Right lobe of liver (tissue), 4 donors: ENCODE measurements around the gene NBPF12.
"Not testable (repeated sequence)": the region's sequence is repeated elsewhere in the genome, so short reads cannot be mapped to it uniquely, and the experiment has no call there.

Source experiments
- POLR2A ChIP-seq: fragments of 450-650 bp; IDR thresholded peaks from one replicate; pipeline ENCODE4 v1.6.1; 2017; ENCODE audit warnings: antibody characterized with exemption, mild to moderate bottlenecking
- TF ChIP-seq, protein P1 (sequence below), 4 donors: fragments of 200-600 bp in 3 of 4; fragments of 450-650 bp in 1 of 4; IDR thresholded peaks; one replicate each; pipeline versions ENCODE4 v1.5.1 to v1.8.0; 2016 to 2022; ENCODE audit warnings: antibody characterized with exemption in 4 of 4, mild to moderate bottlenecking in 2 of 4
- donor health status: DM: no; HTN: no; CAD: no.
- donor health status: DM: no; HTN: no; CAD: no.
- donor health status: DM: no; HTN: yes; CAD: no.

GRCh38 chr1:146926413-146926812 lies 11.7 kb upstream of the NBPF12 start:
- TF ChIP-seq, protein P1, sequence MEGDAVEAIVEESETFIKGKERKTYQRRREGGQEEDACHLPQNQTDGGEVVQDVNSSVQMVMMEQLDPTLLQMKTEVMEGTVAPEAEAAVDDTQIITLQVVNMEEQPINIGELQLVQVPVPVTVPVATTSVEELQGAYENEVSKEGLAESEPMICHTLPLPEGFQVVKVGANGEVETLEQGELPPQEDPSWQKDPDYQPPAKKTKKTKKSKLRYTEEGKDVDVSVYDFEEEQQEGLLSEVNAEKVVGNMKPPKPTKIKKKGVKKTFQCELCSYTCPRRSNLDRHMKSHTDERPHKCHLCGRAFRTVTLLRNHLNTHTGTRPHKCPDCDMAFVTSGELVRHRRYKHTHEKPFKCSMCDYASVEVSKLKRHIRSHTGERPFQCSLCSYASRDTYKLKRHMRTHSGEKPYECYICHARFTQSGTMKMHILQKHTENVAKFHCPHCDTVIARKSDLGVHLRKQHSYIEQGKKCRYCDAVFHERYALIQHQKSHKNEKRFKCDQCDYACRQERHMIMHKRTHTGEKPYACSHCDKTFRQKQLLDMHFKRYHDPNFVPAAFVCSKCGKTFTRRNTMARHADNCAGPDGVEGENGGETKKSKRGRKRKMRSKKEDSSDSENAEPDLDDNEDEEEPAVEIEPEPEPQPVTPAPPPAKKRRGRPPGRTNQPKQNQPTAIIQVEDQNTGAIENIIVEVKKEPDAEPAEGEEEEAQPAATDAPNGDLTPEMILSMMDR (IDR thresholded peaks at IDR 0.05) = not testable (repeated sequence)
- not testable (repeated sequence) for TF ChIP-seq POLR2A
